ENCODE results near the gene ADA.

DNA sequence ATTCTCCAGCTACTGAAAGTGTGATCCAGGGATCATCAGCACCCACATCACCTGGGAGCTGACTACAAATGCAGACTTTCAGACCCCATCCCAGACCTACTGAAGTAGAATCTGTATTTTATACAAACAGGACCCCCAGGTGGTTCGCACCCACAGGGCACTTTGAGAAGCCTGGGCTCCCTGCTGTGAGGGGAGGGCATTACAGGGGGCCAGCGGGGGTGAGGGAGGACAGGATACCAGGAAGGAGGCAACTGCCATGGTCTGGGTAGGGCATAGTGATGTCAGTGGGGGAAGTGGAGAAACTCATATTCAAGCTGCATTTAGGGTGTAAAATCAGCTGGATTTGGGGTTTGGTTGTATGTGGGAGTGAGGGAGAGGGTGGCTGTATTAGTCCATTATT is 2.0 kb upstream of the ADA start:
- TF ChIP-seq CTCF (IDR thresholded peaks at IDR 0.05) (no peak), POLR2A (IDR thresholded peaks at IDR 0.05) (no peak)
